Measurements from ENCODE around the gene TENM3. TPM values are rescaled to one million over a fixed set of nuclear protein-coding genes. Genes with fewer than 3 reads are reported as not detected.

Gene TENM3
- polyA plus RNA-seq, 3 donors, result 1.8 to 10.3 (median 2.3) TPM

- WGBS, 3 donors, result 2 to 14% (median 6%) methylated on average over 4 of the region's 4 CpGs
- H3K27ac ChIP-seq (ENCODE audit: low read depth, low read length), result no peak overlapping the region
Observed at GRCh38 chr4:182449930-182450439, 206.8 kb downstream of the TENM3 start.

GRCh38 chr4:182451441-182451840, 208.2 kb downstream of the TENM3 start:
- WGBS, 3 donors, result 58 to 89% (median 85%) methylated on average over 4 of the region's 4 CpGs
- no peak overlapping the region for H3K27ac ChIP-seq (ENCODE audit: low read depth, low read length)

- WGBS, 3 donors, result 54 to 82% (median 61%) methylated on average over 2 of the region's 2 CpGs
- H3K27ac ChIP-seq (ENCODE audit: low read depth, low read length), result no peak overlapping the region
Observed at GRCh38 chr4:182453830-182454229, 210.6 kb downstream of the TENM3 start.

GRCh38 chr4:182454440-182455013, 211.3 kb downstream of the TENM3 start:
- no peak overlapping the region for H3K27ac ChIP-seq (ENCODE audit: low read depth, low read length)

GRCh38 chr4:182465114-182465513, 221.9 kb downstream of the TENM3 start:
- no peak overlapping the region for H3K27ac ChIP-seq (ENCODE audit: low read depth, low read length)
- WGBS, 3 donors, result 77 to 84% (median 80%) methylated on average over 5 of the region's 5 CpGs

More at GRCh38 chr4:182454440-182455013, 211.3 kb downstream of the TENM3 start:
- WGBS, 3 donors, result 37 to 65% (median 52%) methylated on average over 6 of the region's 6 CpGs

GRCh38 chr4:182465979-182466378, 222.8 kb downstream of the TENM3 start:
- H3K27ac ChIP-seq (ENCODE audit: low read depth, low read length), result no peak overlapping the region
- 76 to 88% (median 85%) methylated on average over 1 of the region's 1 CpG for WGBS, 3 donors

GRCh38 chr4:182470215-182470614, 227.0 kb downstream of the TENM3 start:
- no peak overlapping the region for H3K27ac ChIP-seq (ENCODE audit: low read depth, low read length)
- 38 to 80% (median 74%) methylated on average over 2 of the region's 2 CpGs for WGBS, 3 donors

GRCh38 chr4:182475539-182475938, 232.3 kb downstream of the TENM3 start:
- WGBS, 3 donors, result 68 to 73% (median 68%) methylated on average over 2 of the region's 2 CpGs
- no peak overlapping the region for H3K27ac ChIP-seq (ENCODE audit: low read depth, low read length)

GRCh38 chr4:182478475-182478874, 235.3 kb downstream of the TENM3 start:
- no peak overlapping the region for H3K27ac ChIP-seq (ENCODE audit: low read depth, low read length)
- WGBS, 3 donors, result 0 to 3% (median 3%) methylated on average over 1 of the region's 1 CpG

- H3K27ac ChIP-seq (ENCODE audit: low read depth, low read length), result no peak overlapping the region
- 87 to 95% (median 88%) methylated on average over 6 of the region's 6 CpGs for WGBS, 3 donors
Observed at GRCh38 chr4:182483685-182484084, 240.5 kb downstream of the TENM3 start.

- H3K27ac ChIP-seq (ENCODE audit: low read depth, low read length), result no peak overlapping the region
- WGBS, 3 donors, result 81 to 87% (median 85%) methylated on average over 7 of the region's 7 CpGs
Observed at GRCh38 chr4:182486881-182487280, 243.7 kb downstream of the TENM3 start.

GRCh38 chr4:182488896-182489295, 245.7 kb downstream of the TENM3 start:
- WGBS, 3 donors, result 21 to 70% (median 64%) methylated on average over 2 of the region's 2 CpGs
- H3K27ac ChIP-seq (ENCODE audit: low read depth, low read length), result no peak overlapping the region

GRCh38 chr4:182489607-182490006, 246.4 kb downstream of the TENM3 start:
- H3K27ac ChIP-seq (ENCODE audit: low read depth, low read length), result no peak overlapping the region
- WGBS, 3 donors, result 83 to 89% (median 88%) methylated on average over 2 of the region's 2 CpGs

- H3K27ac ChIP-seq (ENCODE audit: low read depth, low read length), result no peak overlapping the region
Observed at GRCh38 chr4:182491719-182492118, 248.5 kb downstream of the TENM3 start.

- no peak overlapping the region for H3K27ac ChIP-seq (ENCODE audit: low read depth, low read length)
- WGBS, 3 donors, result 2 to 46% (median 4%) methylated on average over 3 of the region's 3 CpGs
Observed at GRCh38 chr4:182492423-182492822, 249.2 kb downstream of the TENM3 start.

- 80 to 94% (median 86%) methylated on average over 3 of the region's 3 CpGs for WGBS, 3 donors
Observed at GRCh38 chr4:182493377-182493776, 250.2 kb downstream of the TENM3 start.

GRCh38 chr4:182494103-182494502, 250.9 kb downstream of the TENM3 start:
- 82 to 89% (median 83%) methylated on average over 2 of the region's 2 CpGs for WGBS, 3 donors
- H3K27ac ChIP-seq (ENCODE audit: low read depth, low read length), result no peak overlapping the region

More at GRCh38 chr4:182493377-182493776, 250.2 kb downstream of the TENM3 start:
- no peak overlapping the region for H3K27ac ChIP-seq (ENCODE audit: low read depth, low read length)

GRCh38 chr4:182495031-182495430, 251.8 kb downstream of the TENM3 start:
- 91 to 95% (median 92%) methylated on average over 5 of the region's 5 CpGs for WGBS, 3 donors
- H3K27ac ChIP-seq (ENCODE audit: low read depth, low read length), result no peak overlapping the region

GRCh38 chr4:182495645-182496385, 252.6 kb downstream of the TENM3 start:
- H3K27ac ChIP-seq (ENCODE audit: low read depth, low read length), result no peak overlapping the region
- 72 to 82% (median 81%) methylated on average over 6 of the region's 6 CpGs for WGBS, 3 donors

- H3K27ac ChIP-seq (ENCODE audit: low read depth, low read length), result no peak overlapping the region
- WGBS, 3 donors, result 58 to 72% (median 66%) methylated on average over 4 of the region's 4 CpGs
Observed at GRCh38 chr4:182496408-182496807, 253.2 kb downstream of the TENM3 start.

Data from adipose tissue (tissue), 3 donors.